GM21528 (cell line): ENCODE results near the gene C1orf115.
"Not testable (repeated sequence)": the region's sequence is repeated elsewhere in the genome, so short reads cannot be mapped to it uniquely, and the experiment has no call there.

Experiments
- ATAC-seq: cut with Tn5 transposase; IDR thresholded peaks from one replicate; pipeline ENCODE4 v1.9.1; 2021; ENCODE audit warnings: mild to moderate bottlenecking, moderate library complexity; ENCODE audit not compliant: unreplicated experiment, low FRiP score

Gene C1orf115, protein sequence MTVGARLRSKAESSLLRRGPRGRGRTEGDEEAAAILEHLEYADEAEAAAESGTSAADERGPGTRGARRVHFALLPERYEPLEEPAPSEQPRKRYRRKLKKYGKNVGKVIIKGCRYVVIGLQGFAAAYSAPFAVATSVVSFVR

DNA sequence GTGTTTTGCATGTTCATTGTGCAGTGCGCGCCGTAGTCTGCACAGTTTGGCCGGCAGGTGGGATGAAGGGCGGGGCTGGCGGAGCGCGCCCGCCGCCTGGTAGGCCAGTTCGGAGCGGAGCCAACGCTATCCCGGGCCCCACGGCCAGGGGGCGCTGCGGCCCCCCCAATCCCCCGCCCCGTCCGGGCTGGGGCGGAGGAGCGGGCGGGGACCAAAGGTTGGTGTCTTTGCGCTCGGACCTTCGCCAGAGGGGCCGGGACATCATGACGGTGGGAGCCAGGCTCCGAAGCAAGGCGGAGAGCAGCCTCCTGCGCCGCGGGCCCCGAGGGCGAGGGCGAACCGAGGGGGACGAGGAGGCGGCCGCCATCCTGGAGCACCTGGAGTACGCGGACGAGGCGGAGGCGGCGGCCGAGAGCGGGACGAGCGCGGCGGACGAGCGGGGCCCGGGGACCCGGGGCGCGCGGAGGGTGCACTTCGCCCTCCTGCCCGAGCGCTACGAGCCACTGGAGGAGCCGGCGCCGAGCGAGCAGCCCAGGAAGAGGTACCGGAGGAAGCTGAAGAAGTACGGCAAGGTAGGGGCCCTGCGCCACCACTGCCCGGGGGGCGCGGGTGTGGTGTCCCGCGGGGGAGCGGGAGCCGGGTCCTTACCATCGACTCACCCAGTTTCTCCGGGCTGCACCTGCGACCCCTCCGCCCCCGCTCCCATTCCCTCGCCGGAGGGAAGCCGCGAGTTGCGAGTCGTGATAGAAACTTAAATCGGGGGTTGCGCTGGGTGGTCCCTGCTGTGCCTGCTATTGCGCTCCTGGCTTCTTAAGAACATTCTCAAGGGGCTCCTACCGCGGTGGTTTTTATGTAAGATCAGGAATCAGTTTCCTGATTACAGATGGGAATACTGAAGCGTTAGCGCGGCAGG lies at the start of gene C1orf115:
Gene C1orf115 (plus strand): TSS at position 224 of the 913 bp plus-strand sequence. CDS start 40 bp downstream, at position 264.
- ATAC-seq: peak; percentile 99

DNA sequence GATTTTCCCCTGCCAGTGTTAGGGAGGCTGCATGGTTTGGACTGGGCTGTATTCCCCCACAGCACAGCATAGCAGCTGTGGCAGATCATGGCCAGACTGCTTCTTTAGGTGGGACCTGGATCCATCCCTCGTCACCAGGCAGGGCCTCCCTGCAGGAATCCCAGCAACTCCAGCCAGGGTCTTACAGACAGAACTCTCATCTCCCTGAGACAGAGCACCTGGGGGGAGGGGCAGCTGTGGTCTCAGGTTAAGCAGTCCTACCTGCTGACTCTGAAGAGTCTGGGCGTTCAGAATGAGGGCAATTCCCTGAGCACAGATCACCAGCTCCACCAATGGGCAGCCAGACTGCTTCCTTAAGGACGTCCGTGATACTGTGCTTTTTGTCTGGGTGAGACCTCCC lies 47.9 kb upstream of the C1orf115 start:
- no peak for ATAC-seq

DNA sequence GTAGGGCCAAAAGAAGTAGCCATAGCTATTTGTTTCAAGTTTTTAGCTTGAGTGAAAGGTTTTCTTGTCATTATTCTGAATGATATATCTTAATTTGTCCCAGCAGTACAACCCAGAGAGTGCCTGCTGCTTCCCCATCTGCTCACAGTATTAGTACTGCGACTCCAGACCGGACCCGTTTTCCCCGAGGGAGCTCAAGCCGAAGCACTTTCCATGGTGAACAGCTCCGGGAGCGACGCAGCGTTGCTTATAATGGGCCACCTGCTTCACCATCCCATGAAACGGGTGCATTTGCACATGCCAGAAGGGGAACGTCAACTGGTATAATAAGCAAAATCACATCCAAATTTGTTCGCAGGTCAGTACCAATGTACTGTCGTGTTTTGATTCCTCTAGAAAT lies 37.2 kb upstream of the C1orf115 start:
- no peak for ATAC-seq

DNA sequence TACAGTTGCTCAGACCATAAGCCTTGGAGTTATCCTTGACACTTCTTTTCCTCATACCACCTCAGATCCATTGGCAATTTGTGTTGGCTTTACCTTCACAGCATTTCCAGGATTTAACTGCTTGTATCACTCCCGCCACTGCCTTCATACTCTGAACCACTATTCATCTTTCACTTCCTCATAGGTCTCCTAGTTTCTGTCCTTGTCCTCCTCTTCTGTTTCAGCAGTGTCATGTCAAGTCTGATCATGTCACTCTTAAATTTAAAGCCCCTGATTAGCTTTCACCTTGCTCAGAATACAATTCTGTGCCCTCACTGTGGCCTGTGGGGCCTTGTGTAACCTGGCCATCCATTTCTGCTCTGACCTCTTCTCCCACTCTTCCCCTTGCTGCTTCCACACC lies 34.7 kb upstream of the C1orf115 start:
- peak; percentile 97 for ATAC-seq

DNA sequence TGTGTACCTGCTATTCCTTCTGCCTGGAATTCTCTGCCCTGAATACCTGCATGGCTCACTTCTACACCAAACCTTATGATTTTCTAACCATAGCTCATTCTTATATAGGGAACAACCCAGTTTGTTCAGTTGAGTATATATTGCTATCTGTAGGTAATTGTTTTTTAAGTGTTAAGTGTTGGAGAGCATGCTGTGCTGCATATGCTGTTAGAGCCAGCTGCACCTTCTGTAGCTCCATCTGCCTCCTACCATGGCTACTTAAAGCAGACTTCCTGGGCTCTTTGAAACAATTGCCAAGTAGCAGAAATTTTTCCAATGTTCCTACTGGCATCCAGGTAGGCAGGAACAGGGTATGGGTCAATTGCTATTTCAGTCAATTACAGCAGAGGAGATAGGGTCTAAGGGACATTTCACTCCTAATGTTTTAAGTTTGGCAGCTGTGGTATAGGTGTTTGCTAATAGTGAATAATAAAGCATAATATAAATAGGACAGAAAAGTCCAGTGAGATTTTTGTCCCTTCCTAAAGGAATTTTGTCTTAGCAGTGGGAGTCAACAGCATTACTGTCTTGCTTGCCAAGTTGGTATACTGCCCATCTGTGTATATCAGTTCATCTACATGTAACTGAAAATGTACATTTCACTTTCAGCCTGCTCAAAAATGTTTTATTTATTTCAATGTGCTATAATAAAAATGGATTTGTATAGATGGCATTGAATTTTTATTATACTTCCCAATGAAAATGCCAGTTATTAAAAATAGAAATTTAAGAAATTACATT lies 34.0 kb upstream of the C1orf115 start:
- ATAC-seq: peak; percentile 27

DNA sequence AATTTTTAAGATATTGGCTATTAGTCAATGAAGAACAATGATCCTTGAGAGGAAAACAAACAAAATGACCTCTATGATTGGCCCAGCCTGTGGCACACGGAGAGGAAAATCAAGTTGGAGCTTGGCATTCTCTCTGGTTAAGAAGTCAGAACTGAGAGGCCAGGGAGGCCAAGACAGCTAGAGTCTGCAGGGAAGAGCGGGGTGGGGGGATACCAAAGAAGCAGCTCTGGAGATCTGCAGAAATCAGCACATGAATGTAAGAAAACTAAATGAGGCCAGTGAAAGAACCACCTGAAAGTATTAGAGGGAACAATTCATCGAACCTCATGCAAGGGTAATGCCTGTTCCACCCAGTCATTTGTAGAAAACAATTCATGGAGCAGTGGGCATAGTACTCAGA lies 23.8 kb upstream of the C1orf115 start:
- no peak for ATAC-seq

DNA sequence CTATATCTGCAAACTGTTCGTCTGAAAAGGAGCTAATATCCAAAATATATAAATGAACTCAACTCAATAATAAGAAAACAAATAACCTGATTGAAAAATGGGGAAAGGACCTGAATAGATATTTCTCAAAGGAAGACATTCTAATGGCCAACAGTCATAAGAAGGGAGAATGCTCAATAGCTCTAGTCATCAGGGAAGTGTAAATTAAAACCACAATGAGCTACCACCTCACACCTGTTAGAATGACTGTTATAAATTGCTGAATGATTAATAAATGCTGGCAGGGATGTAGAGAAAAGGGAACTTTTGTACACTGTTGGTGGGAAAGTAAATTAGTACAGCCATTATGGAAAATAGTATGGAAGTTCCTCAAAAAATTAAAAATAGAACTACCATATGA lies 21.2 kb upstream of the C1orf115 start:
- no peak for ATAC-seq

DNA sequence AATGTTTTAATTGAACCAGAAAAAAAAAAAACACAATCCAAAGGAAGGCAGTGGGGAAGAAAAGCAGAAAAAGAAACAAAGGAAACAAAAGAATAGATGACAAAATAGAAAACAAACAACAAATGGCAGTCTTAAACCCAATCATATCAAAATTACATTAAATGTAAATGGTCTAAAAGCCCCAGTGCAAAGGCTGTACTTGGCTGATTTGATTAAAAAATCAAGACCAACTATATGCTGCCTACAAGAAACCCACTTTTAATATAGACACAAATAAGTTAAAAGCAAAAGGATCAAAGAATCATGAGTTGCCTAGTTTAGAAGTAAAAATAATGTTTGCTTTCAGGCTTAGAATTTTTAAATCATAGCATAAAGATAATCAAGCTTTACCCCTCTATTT lies 19.8 kb upstream of the C1orf115 start:
- ATAC-seq: no peak

DNA sequence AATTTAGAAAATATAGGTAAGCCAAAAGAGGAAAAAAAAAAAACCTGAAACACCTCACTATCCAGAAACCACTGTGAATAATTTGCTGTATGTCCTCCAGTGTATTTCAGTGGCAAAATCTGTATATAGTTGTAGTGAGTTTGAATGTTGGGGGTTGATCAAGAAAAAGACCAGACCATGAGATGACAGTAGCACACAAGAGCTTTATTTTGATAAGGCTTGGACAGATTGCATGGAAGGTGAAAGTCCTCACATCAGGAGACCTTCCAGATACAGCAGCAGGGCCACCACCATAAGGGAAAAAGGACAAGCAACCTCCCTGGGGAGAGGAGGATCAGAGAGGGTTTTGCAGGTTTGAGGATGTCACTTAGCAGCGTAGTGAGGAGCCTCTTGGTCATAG lies 16.2 kb upstream of the C1orf115 start:
- no peak for ATAC-seq

DNA sequence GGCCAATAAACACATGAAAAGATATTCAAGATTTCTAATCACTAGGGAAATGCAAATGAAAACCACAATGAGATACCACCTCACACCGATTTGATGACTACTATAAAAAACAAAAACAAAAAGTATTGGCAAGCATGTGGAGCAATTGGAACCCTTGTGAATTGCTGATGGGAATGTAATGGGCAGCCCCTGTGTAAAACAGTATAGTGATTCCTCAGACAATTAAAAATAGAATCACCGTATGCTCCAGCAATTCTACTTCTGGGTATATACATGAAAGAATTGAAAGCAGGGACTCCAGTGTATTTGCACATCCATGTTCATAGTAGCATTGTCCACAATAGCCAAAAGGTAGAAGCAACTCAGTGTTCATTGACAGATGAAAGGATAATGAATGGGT lies 12.9 kb upstream of the C1orf115 start:
- ATAC-seq: no peak

DNA sequence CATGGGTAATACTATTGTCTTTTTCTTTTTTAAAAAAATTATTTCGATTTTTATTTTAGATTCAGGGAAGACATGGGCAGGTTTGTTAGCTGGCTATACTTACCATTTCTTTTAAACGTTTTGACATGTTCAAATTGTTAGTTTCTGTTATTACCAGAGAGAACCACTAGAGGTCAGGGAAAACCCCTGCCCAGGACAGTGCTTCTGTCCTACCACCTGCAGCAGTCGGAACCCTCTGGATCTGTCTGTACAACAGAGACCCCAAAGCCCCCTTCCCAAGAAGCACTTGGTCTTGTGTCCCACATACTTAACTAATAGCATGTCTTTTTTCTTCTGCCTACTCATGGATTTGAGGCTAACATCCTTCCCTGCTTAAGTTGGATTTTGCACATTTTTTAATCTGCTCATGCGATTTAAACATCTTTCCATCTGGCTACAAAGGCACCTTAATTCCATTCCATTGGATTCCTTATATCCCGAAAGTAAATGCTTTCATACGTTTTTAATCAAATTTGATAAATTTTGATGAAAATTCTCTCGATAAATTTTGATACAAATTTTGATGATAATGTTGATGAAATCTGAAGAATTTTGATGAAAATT lies 10.0 kb upstream of the C1orf115 start:
- ATAC-seq: peak; percentile 93

DNA sequence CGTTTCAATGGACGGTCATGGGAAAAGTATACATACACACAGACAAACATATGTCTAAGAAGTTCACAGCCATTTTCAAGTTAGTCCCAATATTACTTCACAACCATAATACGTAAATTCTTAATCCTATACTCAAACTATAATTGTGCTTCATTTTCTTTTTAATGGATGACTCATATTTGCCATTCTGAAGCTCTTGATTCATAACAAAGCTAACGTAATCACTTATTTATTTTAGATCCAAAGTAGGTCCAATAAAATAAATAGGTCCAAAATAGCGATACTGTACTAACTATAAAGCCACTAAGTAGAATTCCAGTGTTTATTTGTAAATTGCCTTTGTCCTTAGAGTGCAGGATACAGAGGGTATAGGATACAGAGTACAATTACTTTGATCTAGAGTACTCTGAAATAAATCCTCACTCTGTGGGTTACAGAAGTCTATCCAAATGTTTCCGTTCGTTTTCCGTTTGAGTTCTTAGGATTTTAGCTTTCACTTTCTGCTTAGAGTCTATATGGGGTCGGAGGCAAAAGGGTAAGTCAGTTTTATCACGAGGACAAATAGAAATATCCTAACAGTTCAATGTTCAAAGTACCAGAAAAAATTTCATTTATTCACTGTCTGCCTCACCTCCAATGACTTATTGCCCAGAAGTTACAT lies 8.8 kb upstream of the C1orf115 start:
- no peak for ATAC-seq

DNA sequence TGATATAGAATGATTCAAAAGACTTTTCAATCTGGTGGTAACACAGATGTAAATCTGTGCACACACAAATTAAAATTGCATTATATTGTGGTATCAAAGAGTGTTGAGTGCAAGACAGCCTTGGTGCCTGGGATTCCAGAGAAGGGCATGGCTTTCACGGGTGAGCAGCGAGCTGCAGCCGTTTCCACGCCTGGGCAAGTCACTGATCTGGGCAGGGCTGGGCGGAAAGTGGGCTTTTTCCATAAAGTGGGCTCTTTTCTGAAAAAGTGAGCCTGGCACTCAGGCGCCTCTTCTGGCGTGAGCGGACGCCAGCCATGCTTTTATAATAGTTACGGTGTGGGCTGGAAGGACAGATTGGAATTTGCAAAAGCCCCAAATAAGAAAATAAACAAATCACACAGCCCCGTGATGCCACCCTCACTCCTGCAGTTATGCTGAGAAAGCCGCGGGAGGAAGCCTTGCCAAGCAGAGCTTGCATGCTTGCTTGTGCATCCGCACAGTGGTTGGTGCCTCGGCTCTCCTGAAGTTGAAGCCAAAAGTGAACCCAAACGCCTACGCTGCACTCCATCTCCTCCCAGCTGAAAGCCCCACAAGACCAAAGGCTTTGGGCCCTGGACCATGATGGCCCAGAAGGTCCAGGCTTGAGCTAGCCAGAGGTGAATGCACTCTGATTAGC lies 7.1 kb upstream of the C1orf115 start:
- no peak for ATAC-seq

DNA sequence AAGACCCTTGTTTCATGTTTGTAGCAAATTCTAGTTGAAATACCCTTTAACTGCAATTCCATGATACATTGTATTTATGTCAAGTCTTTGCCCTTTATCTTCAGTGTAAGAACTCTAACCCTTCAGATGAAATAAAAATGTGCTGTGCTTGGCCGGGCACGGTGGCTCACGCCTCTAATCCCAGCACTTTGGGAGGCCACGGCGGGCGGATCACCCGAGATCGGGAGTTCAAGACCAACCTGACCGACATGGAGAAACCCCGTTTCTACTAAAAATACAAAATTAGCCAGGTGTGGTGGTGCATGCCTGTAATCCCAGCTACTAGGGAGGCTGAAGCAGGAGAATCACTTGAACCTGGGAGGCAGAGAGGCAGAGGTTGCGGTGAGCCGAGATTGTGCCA lies 6.4 kb upstream of the C1orf115 start:
- ATAC-seq: not testable (repeated sequence)

DNA sequence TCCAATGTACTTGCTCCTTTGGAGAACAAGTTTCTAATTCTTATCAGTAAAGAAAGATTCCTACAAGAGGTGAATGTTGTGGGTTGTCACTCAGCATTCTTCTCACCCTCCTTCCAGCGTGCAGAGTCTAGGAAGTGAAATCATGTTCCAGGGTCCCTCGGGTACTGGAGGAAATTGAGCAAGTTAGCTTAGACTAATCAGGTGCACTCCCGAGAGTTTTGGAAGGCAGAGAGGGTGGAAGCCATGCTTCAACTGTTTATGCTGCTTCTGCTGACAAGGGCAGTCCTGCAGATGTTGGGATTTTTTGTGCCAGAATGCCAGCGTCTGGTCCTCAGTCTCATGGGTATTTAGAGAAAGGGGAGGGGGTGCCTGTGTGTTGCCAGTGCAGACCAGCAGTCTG lies 5.3 kb upstream of the C1orf115 start:
- ATAC-seq: no peak

DNA sequence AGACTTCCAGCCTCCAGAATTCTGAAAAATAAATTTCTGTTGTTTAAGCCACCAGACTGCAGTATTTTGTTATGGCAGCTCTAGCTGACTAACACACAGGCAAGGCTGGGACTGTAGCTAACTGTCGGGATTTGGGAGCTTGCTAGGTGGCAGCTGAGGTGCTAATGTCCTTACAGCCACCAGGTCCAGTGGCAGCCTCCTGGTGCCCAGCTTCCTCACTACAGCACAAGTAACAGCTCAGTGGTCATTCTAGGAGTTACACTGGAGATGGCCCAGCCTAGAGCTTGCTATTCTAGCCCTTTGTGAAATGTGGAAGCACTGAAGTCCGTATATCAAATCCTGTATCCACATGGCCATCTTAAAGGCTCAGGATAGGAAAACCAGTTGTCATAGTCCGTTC lies 4.3 kb upstream of the C1orf115 start:
- no peak for ATAC-seq

DNA sequence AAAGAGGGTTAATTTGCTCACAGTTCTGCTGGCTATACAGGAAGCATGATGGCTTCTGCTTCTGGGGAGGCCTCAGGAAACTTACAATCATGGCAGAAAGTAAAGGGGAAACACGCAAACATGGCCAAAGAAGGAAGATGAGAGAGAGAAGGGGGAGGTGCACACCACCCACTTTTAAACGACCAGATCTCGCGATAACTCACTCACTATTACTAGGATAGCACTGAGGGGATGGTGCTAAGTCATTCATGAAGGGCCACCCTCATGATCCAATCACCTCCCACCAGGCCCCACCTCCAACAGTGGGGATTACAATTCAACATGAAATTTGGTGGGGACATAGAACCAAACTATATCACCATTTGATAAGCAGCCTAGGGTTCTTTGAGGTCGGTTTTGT lies 2.4 kb upstream of the C1orf115 start:
- no peak for ATAC-seq

DNA sequence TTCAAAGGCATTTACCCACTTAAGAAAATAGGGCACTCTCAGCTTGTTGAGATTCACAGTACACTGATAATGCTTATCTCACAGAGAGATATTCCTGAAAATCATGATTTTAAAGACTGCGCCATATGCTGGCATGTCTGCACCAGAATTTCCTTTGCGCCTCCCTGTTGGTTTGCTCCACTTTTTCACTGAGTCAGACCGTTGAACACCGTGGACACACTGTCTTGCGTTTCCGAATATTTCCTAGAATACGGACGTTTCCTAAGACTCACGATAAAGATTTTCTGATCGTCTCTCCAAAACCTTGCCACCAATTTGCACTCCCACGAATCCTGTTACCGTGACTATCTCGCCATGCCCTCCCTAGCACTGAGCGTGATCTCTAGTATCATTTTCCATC lies 497 bp upstream of the C1orf115 start:
- no peak for ATAC-seq

DNA sequence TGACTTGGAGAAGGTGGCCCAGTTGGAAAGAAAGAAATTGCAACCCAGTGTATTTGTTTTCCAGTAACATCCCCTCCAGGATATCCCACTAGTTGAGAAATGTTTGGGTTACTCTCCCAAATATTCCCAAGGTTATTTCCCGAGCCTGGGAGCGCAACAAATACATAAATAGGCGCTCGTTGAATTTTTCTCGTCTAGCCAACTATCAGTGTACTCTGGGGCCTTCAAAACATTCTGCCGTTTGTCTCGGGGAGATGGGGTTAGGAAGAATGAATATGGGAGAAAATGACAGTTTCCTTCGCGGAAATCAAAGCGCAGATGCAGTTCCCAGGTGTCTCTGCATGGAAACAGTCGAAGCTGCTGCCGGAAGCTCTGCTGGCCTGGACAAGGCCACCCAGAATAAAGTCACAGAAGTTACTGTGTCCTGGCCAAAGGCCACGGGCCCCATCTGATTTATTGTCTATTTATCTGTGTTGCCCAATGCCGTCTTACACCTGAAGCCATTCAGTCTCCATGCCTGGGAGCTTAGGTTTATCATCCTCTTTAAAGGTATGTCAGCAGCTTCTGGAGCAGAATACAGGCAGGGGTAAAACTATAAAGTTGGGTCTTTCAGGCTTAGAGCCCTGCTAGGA lies 1.0 kb downstream of the C1orf115 start:
- ATAC-seq: no peak
